Measurements from ENCODE around the gene RASGEF1B. TPM values are rescaled to one million over a fixed set of nuclear protein-coding genes. Genes with fewer than 3 reads are reported as not detected.

Gene RASGEF1B
- total and polyA plus RNA-seq, 9 of the 15 experiments (the other 6 are each of a cell fraction or from before 2014, with no cell fraction given) = 0.04 to 0.57 (median 0.22) TPM

- peak; percentile 52 for FAIRE-seq
These were observed 74.1 kb downstream of the RASGEF1B start for GRCh38 chr4:81397635-81398034.

More at GRCh38 chr4:81397635-81398034, 74.1 kb downstream of the RASGEF1B start:
- no peak overlapping the region for H2AFZ ChIP-seq (ENCODE audit: low read depth, low read length)
- H4K20me1 ChIP-seq (replicated peaks; ENCODE audit: control insufficient read depth, insufficient read depth, low read length) = no peaks in the 10 kb centered on the region; the same call in 1 of the 2 replicates
- CTCF ChIA-PET (ENCODE audit: low intra/inter-chr PET ratio) = interaction anchor here (0.7 kb wide), 1 partner anchor 73 kb away, joined by 3 read pairs; no protein-coding TSS in a partner anchor
- no peaks in the 10 kb centered on the region for H3K36me3 ChIP-seq (ENCODE audit: control insufficient read depth, insufficient read depth, low read length)
- TF ChIP-seq ZFP36 (IDR thresholded peaks at IDR 0.05; ENCODE audit: low read depth, low read length, partially characterized antibody) = no peak
- no peak for TF ChIP-seq ZBTB7A (IDR thresholded peaks at IDR 0.05; ENCODE audit: borderline replicate concordance, control insufficient read depth, low read depth, low read length)
- TF ChIP-seq, protein P1, sequence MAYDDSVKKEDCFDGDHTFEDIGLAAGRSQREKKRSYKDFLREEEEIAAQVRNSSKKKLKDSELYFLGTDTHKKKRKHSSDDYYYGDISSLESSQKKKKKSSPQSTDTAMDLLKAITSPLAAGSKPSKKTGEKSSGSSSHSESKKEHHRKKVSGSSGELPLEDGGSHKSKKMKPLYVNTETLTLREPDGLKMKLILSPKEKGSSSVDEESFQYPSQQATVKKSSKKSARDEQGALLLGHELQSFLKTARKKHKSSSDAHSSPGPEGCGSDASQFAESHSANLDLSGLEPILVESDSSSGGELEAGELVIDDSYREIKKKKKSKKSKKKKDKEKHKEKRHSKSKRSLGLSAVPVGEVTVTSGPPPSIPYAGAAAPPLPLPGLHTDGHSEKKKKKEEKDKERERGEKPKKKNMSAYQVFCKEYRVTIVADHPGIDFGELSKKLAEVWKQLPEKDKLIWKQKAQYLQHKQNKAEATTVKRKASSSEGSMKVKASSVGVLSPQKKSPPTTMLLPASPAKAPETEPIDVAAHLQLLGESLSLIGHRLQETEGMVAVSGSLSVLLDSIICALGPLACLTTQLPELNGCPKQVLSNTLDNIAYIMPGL (CRISPR knock-in tag; IDR thresholded peaks at IDR 0.05) = no peak
- no peak for TF ChIP-seq RCOR1 (IDR thresholded peaks at IDR 0.05; ENCODE audit: borderline replicate concordance in 1 of 2, low read depth in 2 of 2, low read length in 2 of 2)
- no peak for TF ChIP-seq MED1 (CRISPR knock-in tag; IDR thresholded peaks at IDR 0.05; ENCODE audit: borderline replicate concordance)
- no peak for TF ChIP-seq SLC30A9 (CRISPR knock-in tag; IDR thresholded peaks at IDR 0.05)
- TF ChIP-seq ZSCAN32 (CRISPR knock-in tag; IDR thresholded peaks at IDR 0.05) = no peak
- TF ChIP-seq HNRNPH1 (optimal IDR thresholded peaks at IDR 0.05; ENCODE audit: low read depth, low read length) = no peak
- TF ChIP-seq, protein P2, sequence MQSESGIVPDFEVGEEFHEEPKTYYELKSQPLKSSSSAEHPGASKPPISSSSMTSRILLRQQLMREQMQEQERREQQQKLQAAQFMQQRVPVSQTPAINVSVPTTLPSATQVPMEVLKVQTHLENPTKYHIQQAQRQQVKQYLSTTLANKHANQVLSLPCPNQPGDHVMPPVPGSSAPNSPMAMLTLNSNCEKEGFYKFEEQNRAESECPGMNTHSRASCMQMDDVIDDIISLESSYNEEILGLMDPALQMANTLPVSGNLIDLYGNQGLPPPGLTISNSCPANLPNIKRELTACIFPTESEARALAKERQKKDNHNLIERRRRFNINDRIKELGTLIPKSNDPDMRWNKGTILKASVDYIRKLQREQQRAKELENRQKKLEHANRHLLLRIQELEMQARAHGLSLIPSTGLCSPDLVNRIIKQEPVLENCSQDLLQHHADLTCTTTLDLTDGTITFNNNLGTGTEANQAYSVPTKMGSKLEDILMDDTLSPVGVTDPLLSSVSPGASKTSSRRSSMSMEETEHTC (IDR thresholded peaks at IDR 0.05) = no peak
- no peak overlapping the region for H3K4me3 ChIP-seq
- in situ Hi-C loops (cut with MboI) = loop anchor here (10.0 kb wide), 1 partner anchor 877 kb away; no protein-coding TSS in a partner anchor
- intact Hi-C loops (cut with micrococcal nuclease) = no loop called here
- no peak overlapping the region for H3K27ac ChIP-seq (ENCODE audit: extremely low read depth, low read depth, low read length)
- WGBS (ENCODE audit: insufficient coverage, low coverage, missing lambda C conversion rate) = 0% methylated on average over 3 of the region's 3 CpGs
- no peaks in the 10 kb centered on the region for H3K9me1 ChIP-seq (ENCODE audit: control insufficient read depth, insufficient read depth, low read length)
- no peak overlapping the region for H3K4me2 ChIP-seq (ENCODE audit: insufficient read depth, low read length)
- DNase-seq (ENCODE audit: extremely low read depth in 1 of 4, low spot score in 3 of 4) (no peak), ATAC-seq (no peak)
- H3K9me3 ChIP-seq (replicated peaks; ENCODE audit: control insufficient read depth, insufficient read depth, low read depth, low read length) = no peaks in the 10 kb centered on the region
- H3K4me1 ChIP-seq (replicated peaks in 1 of 2; ENCODE audit: control insufficient read depth in 2 of 2, insufficient read depth in 2 of 2, low read length in 2 of 2) = no peaks in the 10 kb centered on the region
- POLR2A ChIA-PET = no interaction called here
- peaks cover 5 to 11% of the 10 kb centered on the region in 2 experiments; a peak in 3 of 5 replicates for H3K27me3 ChIP-seq (ENCODE audit: control insufficient read depth in 2 of 2, insufficient read depth in 2 of 2, low read length in 2 of 2)
- H3K9ac ChIP-seq (ENCODE audit: insufficient read depth in 1 of 2, low read depth in 2 of 2, low read length in 2 of 2) = no peak overlapping the region
- no TSS peak for BruUV-seq (replicated peaks)
- H3K79me2 ChIP-seq (ENCODE audit: control insufficient read depth, insufficient read depth, low read length) = no peaks in the 10 kb centered on the region

Data from K562 (cell line).